CD4-positive, alpha-beta T cell treated with Interleukin-15 for 4 hours (primary cell): ENCODE data around the gene CD6.

Source experiments
- DNase-seq: peaks from one replicate; pipeline ENCODE4 v3.0.0-alpha.2; 2020; ENCODE audit warnings: low spot score

The CD6 gene

DNA sequence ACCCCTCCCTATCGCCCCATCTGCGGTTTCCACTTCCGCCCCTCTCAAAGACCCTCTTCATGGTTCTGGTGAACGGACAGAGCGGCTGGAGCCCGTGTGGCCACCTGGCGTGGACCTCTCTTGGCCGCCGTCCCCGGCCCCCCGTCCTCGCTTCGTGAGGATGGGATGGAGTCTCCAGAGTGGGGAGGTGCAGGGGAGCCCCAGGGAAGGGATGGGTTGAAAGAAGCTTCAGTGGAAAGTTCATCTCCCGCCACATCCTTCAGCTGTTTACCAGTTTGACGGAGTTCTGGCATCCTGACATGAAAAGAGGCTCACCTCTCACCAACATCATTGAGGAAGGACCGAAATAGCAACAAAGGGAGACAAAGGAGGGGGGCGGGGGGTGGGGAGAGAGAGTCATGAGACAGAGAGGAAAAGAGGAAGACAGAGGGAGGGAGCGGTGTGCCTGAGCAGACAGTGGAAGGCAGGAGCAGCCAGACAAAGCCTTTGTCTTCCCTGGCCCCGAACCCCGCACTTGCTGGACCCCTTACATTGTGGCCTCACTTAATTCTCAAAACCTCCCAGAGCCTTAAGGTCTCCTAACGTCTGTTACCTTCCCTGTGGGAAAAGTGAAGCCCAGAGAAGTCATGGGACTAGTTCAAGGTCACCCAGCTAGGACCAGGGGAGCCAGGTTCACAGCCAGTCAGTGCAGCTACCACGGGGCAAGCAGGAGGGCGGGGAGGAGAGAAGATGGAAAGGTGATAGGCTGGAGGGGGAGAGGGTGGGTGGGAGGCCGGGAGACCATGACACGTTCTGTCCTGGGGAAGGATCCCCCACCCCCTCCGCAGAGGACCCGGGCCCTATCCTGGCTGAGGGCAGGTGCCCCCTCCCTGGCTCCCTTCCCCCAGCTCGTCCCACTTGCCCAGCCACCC lies 54.9 kb downstream of the CD6 start:
- peak; percentile 50 for DNase-seq

DNA sequence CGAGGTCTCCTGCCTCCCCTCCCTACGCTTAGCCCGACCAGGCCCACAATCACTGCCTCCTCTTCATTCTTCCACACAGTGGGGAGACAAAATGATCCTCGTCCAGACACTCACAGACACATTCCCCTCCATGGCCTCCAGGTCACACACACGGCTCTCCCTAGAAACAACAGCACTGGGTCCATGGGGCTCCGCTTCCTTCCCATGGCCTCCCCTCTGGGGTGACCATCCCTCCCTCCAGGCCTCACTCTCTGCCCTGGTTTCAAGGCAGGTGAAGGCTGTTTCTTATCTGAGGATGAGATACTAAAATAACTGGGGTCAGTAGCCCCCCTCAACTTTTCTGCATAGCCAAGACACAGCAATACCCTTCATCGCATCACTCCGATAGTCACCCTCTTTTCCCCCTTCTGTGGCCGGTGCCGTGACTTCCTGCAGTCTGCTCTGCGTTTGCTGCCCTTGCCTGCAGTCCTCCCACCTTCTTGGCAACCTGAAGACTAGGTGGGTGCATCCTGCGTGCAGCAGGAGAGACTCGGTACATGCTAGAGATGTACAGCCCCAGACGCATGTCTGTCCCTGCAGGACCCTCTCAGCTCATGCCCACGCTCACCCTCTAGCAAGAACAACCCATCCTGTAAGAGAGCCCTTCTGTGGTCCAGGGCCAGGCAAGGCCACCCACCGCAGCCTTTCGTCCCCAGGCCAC lies 55.8 kb downstream of the CD6 start:
- no peak for DNase-seq

DNA sequence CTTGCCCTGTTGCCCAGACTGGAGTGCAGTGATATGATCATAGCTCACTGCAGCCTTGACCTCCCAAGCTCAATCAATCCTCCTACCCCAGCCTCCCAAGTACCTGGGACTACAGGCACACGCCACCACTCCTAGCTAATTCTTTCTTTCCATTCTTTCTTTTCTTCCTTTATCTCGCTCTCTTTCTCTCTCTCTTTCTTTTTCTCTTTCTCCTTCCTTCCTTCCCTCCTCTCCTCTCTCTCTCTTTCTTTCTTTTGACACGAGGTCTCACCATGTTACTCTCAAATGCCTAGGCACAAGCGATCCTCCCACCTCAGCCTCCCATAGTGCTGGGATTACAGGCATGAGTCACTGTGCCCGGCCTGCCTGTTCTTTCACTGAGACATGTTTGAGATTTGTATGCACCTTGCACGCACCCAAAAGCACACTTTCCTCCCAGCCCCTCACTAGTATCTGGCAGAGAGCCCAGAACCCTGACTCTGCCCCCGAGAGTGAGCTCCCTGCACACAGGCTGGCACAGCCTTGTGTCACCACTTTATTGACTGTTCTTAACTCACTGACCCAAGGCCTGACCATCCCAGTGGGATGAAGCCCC lies 56.8 kb downstream of the CD6 start:
- peak; percentile 68 for DNase-seq

DNA sequence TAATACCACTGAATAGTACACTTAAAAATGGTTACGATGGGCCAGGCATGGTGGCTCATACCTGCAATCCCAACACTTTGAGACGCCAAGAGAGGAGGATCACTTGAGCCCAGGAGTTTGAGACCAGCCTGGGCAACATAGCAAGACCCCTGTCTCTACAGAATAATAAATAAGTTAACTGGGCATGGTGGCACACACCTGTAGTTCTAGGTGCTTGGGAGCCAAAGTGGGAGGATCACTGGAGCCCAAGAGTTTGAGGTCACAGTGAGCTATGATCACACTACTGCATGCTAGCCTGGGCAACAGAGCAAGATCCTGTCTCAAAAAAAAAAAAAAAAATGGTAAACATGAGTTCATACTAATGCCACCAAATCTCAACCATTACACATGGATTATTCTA lies 61.3 kb downstream of the CD6 start:
- DNase-seq: no peak

DNA sequence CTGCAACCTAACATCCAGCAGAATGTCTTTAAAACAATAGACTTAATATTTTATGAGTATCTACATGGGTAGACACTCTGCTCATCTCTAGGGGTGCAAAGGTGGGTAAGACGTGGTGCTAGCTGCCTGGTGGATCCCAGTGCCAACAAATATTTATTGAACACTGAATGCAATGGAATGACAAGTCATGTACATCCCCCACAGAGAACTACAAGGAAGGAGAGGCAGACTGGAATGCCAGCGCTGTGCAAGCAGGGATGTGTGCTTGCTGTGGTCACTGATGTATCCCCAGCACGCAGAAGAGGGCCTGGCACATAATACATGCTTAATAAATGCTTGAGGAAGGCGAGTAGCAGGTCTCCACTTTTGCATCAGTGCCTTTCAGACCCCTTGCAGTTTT lies 61.9 kb downstream of the CD6 start:
- no peak for DNase-seq

DNA sequence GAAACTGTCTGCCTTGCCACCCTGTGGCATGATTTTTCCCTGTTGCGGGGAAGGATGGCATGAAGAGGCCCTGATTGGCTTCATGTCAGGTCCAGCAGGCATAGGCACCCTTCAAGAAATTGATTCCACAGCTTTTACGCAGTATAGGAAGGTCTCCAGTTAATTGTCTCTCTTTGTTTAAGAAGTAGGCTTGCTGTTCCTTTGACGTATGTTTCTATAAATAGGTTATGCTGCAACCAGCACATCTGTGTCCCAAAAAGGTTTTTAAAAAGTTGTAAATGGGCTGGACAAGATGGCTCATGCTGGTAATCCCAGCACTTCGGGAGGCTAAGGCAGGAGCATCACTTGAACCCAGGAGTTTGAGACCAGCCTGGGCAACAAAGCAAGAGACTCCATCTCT lies 62.6 kb downstream of the CD6 start:
- no peak for DNase-seq

DNA sequence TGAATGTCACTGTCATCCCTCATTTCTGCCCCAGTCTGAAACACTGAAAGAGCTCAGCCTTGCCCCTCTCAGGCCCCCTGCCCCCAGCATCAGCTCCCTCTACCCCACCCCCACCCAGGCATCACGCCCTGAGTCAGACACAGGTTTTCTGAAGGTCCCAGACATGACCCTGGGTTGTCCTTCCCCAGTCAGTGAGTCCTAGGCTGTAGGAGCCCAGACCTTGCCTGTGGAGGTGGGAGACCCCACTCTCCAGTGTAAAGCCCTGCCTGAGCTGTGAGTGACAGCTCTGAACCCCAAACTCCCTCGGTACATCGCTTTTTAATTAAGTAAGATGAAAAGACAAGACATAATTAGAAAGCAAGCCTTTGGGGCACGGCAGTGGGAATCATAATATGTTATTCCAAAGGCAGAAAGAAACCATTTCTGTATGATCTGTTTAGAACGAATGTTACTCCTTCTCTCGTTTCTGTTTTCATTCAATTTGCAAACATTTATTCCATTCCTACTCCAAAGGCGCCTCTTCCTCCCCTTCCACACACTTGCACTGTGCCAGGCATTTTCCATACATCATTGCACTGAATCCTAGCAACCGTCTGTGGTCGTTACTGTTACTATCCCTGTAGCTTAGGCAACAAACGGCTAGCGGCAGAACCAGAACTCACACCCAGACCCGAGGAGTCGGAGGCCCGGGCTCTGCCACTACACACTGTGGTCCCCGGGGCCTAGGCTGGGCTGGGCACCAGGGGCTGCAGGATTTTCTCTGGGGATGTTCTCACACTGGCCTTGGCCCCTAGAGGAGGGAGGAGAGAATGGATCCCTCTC lies 63.4 kb downstream of the CD6 start:
- no peak for DNase-seq

DNA sequence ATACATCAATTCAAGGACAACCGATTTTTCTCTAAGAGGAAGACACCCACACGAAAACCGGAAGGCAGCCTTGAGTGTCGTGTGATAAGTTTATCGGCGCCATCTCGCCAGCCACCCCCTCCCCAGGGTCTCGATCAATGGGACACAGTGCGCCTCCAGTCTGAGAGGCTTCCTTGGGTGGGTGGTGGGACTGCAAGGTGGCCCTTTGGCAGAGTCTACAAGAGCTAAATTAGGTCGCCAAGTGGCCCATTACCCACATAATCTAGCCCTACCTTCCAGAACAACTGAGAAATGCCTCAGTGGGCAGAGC lies 64.0 kb downstream of the CD6 start:
- no peak for DNase-seq

DNA sequence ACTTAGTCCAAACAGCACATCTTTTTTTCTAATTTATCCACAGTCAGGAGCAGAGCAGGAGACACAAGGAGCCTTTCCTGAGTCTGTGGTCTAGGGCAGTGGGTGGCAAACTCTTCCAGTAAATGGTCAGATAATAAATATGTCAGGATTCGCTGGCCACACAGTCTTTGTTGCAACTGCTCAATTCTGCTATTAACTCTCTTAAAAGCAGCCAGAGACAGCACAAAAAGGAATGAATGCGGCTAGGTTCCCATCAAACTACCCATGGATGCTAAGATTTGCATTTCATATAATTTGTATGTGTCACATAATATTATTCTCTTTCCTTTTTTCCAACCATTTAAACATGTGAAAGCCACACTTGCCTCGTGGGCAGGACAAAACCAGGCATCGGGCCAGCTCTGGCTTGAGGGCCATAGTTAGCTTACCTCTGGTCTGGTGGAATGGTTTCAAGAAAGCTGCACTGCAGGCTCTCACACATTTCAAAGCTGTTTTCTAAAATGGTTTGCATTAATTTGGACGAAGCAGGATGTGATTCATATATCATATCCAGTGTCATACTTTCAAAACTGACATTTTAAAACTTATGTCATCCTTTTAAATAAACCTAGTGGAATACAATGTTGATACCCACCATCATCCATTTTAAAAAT lies 66.1 kb downstream of the CD6 start:
- no peak for DNase-seq

DNA sequence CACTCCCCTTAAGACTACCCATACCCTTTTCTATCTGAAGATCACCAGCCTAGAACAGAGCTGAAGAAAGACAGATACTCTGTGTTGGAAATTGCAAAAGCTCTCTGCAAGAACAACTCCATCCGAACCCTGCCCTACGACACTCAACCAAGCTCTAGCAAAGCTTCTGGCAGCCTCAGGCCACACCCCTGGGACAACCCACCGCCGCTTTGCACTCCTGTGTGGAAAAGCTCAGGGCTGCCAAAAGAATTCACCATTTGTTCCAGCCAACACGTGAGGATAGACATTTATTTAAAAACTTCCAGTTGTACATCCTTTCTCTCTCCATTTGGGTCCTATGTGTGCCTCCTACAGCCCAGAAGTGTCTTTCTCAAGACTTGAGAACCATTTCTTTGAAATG lies 68.4 kb downstream of the CD6 start:
- DNase-seq: no peak

DNA sequence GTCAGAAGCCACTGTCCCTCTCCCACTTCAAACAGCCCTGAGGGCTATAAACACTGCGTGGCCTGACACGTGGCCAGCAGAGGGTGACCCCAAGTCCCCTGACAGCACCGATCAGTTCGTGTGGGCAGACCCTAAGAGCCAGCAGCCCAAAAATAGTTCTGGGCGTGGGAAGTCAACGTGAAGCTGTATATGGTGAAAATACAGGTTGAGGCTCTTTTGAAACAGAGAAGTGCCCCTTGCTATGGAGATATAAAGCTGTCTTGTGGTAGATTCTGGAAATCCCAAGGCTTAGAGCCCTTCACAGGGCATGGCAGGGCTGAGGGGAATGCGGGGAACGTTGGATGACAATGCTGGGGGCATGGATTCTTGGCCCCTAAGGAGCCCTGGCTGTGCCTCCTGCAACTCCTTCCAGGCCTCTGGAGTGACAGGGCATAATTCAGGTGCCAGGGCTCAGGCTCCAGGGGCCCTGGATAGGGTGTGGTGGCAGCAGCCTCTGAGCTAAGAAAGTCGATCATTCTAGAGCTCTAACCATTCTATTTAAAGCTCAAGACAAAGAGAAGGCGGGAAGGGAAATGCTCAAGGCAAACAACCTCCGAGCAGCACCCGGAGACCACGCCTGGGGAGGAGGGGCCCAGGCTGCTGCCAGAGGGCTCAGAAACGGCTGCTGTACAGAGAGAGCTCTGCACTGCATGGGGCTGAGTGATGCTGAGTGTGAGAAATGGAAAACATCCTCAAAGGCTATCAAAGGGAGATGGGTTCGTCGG lies 70.5 kb downstream of the CD6 start:
- DNase-seq: peak; percentile 88

DNA sequence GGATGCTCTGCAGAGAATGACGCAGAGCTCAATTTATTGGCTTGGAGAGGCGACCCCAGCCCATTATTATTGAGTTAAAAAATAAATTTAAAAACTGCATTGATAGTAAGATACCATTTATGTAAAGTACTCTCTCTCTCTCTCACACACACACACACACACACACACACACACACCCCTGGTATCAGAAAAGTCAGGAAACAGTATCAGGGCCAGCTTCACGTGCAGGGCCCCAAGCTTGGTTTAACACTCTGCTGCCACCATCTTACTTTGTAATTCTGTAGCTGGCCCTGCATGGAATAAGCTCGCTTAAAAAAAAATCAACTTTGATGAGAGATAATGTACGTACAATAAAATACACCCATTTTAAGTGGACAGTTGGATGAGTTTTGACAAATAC lies 71.1 kb downstream of the CD6 start:
- no peak for DNase-seq

DNA sequence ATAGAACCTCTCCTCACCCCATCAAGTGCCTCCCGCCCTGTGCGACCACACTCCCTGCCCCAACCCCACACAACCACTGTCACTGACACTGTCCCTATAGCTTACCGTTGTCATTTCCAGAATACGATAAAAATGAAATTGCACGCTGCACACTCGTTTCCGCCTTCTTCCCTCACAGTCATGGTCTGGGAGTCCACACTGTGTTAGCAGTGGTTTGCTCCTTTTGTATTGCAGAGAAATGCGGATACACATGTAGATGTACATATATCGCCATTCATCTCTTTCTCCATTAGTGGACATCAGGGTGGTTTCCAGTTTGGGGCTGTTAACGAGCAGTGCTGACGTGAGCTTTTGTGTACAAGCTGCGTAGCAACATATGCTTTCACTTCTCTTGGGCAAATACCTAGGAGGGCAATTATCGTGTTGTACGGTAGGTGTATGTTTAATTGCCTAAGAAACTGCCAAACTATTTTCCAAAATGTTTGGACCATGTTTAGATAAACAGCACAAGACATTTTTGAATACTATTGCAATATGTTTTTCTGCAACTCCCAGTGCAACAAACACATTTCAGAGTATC lies 71.6 kb downstream of the CD6 start:
- peak; percentile 43 for DNase-seq

DNA sequence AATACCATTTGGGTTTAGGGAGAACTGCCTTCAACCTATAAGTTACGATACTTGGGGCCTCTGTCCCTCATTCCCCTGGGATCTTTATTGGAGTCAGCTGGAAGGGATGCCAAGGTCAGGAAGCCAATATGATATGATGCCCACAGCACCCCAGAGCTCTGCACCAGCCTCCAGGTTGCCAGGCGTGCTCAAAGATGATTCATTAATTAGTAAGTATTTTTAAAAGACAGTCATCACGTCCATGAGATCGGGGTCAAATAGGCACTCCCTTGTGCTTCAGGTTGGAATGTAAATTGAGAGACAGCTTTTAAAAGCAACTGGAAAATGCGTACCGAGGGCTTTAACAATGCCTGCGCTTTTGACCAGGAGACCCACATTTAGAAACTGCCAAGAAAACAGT lies 73.8 kb downstream of the CD6 start:
- no peak for DNase-seq

DNA sequence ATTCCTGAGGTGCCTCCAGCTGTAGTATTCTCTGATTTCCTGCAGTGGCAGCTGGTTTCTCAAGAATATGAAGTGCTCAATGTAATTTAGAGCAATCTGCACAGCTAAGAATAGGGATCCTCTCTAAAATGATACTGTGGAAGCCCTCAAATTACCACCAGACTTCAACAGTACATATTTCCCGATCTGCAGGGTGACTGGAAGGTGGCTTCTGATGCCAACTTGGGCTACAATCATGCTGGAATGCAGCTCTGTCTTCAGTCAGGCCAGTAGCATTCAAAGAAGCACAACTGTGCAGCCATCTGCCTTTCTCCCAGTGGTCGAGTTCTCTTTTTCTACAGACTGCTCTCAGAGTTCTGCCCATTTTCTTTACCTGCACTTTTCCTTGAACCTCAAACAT lies 75.4 kb downstream of the CD6 start:
- no peak for DNase-seq

DNA sequence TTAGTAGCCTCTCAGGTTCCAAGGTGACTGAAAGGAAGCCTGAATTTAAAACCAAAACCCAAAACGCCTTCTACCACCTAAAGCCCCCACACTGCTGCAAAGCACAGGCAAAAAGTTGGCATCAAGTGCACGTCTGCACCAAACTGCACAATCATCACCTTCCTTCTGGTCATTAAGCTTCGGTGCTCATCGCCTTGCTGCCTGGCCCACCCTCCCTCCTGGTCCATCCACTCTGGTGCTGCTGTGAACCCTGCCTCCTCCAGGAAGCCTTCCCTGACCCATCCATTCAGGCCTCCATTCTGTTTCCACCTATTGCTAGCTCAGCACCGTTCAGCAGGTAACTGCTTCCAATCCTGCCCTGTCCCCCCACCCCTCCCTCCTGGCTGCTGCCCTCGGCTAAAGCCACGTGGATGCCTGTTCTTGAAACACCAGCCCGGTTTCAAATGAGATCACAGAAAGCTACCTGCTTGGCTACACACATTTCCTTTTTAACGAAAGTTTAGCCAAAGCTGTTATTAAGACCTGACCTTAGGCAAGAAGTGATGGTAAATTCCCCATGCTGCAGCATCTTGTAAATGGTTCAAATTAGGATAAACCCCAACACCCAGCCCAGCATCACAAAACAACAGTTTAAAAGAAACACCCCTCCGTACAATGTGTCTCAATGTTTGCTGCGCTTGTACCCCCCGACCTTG lies 77.0 kb downstream of the CD6 start:
- no peak for DNase-seq

DNA sequence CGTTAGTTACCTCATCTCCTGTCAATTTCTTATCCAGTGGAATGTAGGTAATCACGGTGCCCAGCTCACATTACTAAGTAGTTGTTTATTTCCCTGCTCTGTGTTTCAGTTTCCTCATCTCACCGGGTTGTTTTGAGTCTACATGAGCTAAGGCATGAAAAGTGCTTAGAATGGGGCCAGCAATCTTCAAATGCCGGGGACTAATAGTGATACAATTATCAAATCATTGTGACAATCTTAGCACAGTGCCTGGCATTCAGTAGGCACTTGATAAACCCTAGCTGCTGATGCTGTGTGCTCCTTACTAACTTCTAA lies 77.5 kb downstream of the CD6 start:
- DNase-seq: no peak

DNA sequence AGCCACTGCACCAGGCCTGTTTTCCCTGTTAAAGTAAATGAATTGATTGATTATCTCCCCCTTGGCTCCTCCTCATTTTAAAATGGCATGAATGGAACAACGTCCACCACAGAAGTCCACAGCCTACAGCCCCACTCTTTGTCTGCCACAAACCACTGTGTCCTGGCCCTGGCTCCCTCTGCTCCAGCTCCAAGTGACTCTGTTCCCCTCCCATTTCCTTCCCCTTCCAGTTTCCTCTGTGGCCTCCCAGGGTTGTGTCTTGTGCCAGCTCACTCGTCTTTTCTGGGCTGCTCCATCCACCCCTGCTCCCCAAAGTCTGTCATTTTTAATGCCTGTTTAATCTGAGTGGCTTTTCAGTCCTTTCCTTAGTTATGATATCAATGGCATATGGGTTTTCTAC lies 78.4 kb downstream of the CD6 start:
- no peak for DNase-seq

DNA sequence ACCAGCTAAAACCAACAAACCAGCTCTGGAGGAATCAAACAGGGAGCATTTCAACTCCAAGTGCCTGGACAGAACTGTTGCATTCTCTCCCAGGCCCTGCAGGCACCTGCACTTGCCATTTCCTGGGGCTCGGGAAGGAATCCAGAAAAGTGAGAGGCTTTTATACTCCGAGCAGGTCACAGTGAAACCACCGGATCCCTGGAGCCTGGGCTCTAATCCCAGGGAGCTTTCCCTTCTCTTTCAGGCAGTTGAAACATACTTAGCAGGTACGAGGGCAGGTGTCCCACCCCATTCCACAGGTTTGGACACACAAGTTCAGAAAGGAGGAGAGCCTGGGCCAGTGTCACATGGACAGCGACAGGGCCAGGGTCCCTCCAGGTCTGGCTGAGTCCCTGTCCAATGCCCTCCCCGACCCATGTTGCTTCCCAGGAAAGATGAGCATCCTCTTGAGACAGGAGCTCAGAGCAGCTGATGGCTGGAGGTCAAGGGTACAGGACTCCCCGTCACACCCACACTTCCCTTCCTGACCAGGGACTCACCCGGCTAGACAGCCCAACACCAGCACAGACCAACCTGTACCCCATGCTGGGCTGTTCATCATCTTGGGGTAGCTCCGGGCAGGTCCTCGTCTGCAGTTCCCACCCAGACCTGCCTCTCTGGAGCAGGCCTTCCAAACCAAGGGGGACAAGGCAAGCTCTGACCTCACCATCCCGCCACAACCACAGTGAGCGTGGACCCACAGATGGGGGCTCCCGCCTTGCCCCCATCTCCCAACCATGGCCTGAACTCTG lies 80.9 kb downstream of the CD6 start:
- no peak for DNase-seq

DNA sequence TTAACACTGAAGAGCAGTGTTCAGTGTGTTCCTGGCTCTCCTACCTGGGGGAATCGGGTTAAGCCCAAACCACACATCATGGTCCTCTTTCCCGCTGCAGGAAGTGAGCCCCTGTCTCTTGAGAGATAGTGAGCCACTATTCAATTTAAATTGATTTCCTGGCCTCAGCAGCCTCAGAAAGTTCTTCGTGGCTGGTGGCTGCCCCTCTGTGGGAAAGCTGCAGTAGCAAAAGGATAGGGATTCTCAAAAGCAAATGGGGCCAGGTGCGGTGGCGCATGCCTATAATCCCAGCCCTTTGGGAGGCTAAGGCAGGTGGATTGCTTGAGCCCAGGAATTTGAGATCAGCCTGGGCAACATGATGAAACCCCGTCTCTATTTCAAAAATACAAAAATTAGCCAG lies 81.7 kb downstream of the CD6 start:
- DNase-seq: no peak
